SK-N-SH treated with all-trans-retinoic acid at 6 μM for 48 hours (cell line): ENCODE data around the gene TNN.

Experiments used
- ATAC-seq: fragments of 200-7000 bp; cut with Tn5 transposase; 3 replicates; pipeline ENCODE4 v1.9.1; 2020; ENCODE audit warnings: mild to moderate bottlenecking, moderate library complexity
- ARNTL ChIP-seq: fragments of 450-650 bp; formaldehyde crosslinking; IDR thresholded peaks from 2 replicates; pipeline ENCODE4 v1.5.0; 2020; ENCODE audit warnings: low read depth, mild to moderate bottlenecking, moderate library complexity, borderline replicate concordance
- BACH2 ChIP-seq: fragments of 250-450 bp; sonication (Bioruptor Pico); IDR thresholded peaks from 2 replicates; pipeline ENCODE4 v1.9.0; 2021; ENCODE audit warnings: mild to moderate bottlenecking, borderline replicate concordance
- CREB5 ChIP-seq: fragments of 250-450 bp; sonication (Bioruptor Pico); IDR thresholded peaks from 2 replicates; pipeline ENCODE4 v1.5.1; 2020; ENCODE audit warnings: low read depth, mild to moderate bottlenecking, moderate library complexity
- CSDC2 ChIP-seq: fragments of 250-450 bp; sonication (Bioruptor Pico); IDR thresholded peaks from 2 replicates; pipeline ENCODE4 v1.5.0; 2020; ENCODE audit warnings: mild to moderate bottlenecking, moderate library complexity
- CSRNP3 ChIP-seq: fragments of 250-450 bp; sonication (Bioruptor Pico); IDR thresholded peaks from 2 replicates; pipeline ENCODE4 v1.5.1; 2021; ENCODE audit warnings: mild to moderate bottlenecking, moderate library complexity
- GLIS3 ChIP-seq: fragments of 250-450 bp; sonication (Bioruptor Pico); IDR thresholded peaks from 2 replicates; pipeline ENCODE4 v1.5.0; 2020; ENCODE audit warnings: mild to moderate bottlenecking, moderate library complexity
- OSR1 ChIP-seq: fragments of 250-450 bp; sonication (Bioruptor Pico); IDR thresholded peaks from 2 replicates; pipeline ENCODE4 v1.8.0; 2022; ENCODE audit warnings: moderate library complexity, mild to moderate bottlenecking, inconsistent platforms
- PATZ1 ChIP-seq: fragments of 250-450 bp; sonication (Bioruptor Pico); IDR thresholded peaks from 2 replicates; pipeline ENCODE4 v1.8.0; 2020; ENCODE audit warnings: mild to moderate bottlenecking, moderate library complexity, borderline replicate concordance
- POU6F1 ChIP-seq: fragments of 250-450 bp; sonication (Bioruptor Pico); IDR thresholded peaks from 2 replicates; pipeline ENCODE4 v1.8.0; 2021; ENCODE audit warnings: low read depth, mild to moderate bottlenecking, moderate library complexity, borderline replicate concordance
- PPARA ChIP-seq: fragments of 250-450 bp; sonication (Bioruptor Pico); IDR thresholded peaks from 2 replicates; pipeline ENCODE4 v1.5.0; 2020; ENCODE audit warnings: mild to moderate bottlenecking, borderline replicate concordance
- RARB ChIP-seq: fragments of 250-450 bp; sonication (Bioruptor Pico); IDR thresholded peaks from 2 replicates; pipeline ENCODE4 v1.8.0; 2021; ENCODE audit warnings: mild to moderate bottlenecking, moderate library complexity
- SNAI2 ChIP-seq: fragments of 250-450 bp; sonication (Bioruptor Pico); IDR thresholded peaks from 2 replicates; pipeline ENCODE4 v1.5.0; 2020; ENCODE audit warnings: mild to moderate bottlenecking, moderate library complexity
- TCF4 ChIP-seq: fragments of 250-450 bp; sonication (Bioruptor Pico); IDR thresholded peaks from 2 replicates; pipeline ENCODE4 v1.8.0; 2021; ENCODE audit warnings: mild to moderate bottlenecking, moderate library complexity, borderline replicate concordance
- TOX ChIP-seq: fragments of 250-450 bp; sonication (Bioruptor Pico); IDR thresholded peaks from 2 replicates; pipeline ENCODE4 v1.8.0; 2021; ENCODE audit warnings: mild to moderate bottlenecking, moderate library complexity, borderline replicate concordance
- ZC3H10 ChIP-seq: fragments of 250-450 bp; sonication (Bioruptor Pico); IDR thresholded peaks from 2 replicates; pipeline ENCODE4 v1.5.1; 2021; ENCODE audit warnings: mild to moderate bottlenecking, moderate library complexity
- ZFP3 ChIP-seq: fragments of 250-450 bp; sonication (Bioruptor Pico); IDR thresholded peaks from 2 replicates; pipeline ENCODE4 v1.5.0; 2020; ENCODE audit warnings: mild to moderate bottlenecking, moderate library complexity
- ZFP30 ChIP-seq: fragments of 450-650 bp; formaldehyde crosslinking; IDR thresholded peaks from 2 replicates; pipeline ENCODE4 v1.5.0; 2022; ENCODE audit warnings: mild to moderate bottlenecking, moderate library complexity
- ZNF565 ChIP-seq: fragments of 450-650 bp; formaldehyde crosslinking; conservative IDR thresholded peaks from 2 replicates; pipeline ENCODE4 v1.5.0; 2020; ENCODE audit warnings: low read depth, mild to moderate bottlenecking, moderate library complexity
- ZNF70 ChIP-seq: fragments of 450-650 bp; formaldehyde crosslinking; IDR thresholded peaks from 2 replicates; pipeline ENCODE4 v1.5.0; 2020; ENCODE audit warnings: mild to moderate bottlenecking, moderate library complexity
- ZNF8 ChIP-seq: fragments of 450-650 bp; formaldehyde crosslinking; IDR thresholded peaks from 2 replicates; pipeline ENCODE4 v1.5.0; 2020; ENCODE audit warnings: mild to moderate bottlenecking, moderate library complexity

TNN gene

GRCh38 chr1:175079338-175079737 lies 11.7 kb downstream of the TNN start:
- ATAC-seq, result no peak
- no peak for TF ChIP-seq ZNF565 (CRISPR knock-in tag)
- TF ChIP-seq PPARA, result no peak
- no peak for TF ChIP-seq CREB5 (CRISPR knock-in tag)
- TF ChIP-seq TOX (CRISPR knock-in tag), result no peak
- TF ChIP-seq ARNTL (CRISPR knock-in tag), result no peak
- TF ChIP-seq ZFP30 (CRISPR knock-in tag), result no peak
- no peak for TF ChIP-seq OSR1
- no peak for TF ChIP-seq POU6F1 (CRISPR knock-in tag)
- TF ChIP-seq GLIS3 (CRISPR knock-in tag), result no peak
- no peak for TF ChIP-seq TCF4 (CRISPR knock-in tag)
- TF ChIP-seq ZFP3, result no peak
- no peak for TF ChIP-seq PATZ1
- no peak for TF ChIP-seq ZC3H10 (CRISPR knock-in tag)
- no peak for TF ChIP-seq RARB (CRISPR knock-in tag)
- TF ChIP-seq BACH2, result no peak
- no peak for TF ChIP-seq ZNF8 (CRISPR knock-in tag)
- no peak for TF ChIP-seq ZNF70 (CRISPR knock-in tag)
- TF ChIP-seq CSDC2 (CRISPR knock-in tag), result no peak
- TF ChIP-seq, all 23 proteins: peak for 0

- ATAC-seq, result no peak
Observed at GRCh38 chr1:175080030-175080429, 12.4 kb downstream of the TNN start.

GRCh38 chr1:175081983-175082382 lies 14.3 kb downstream of the TNN start:
- no peak for ATAC-seq
- TF ChIP-seq OSR1 (no peak), ARNTL (CRISPR knock-in tag) (no peak), PATZ1 (no peak), PPARA (no peak), CSDC2 (CRISPR knock-in tag) (no peak), ZFP3 (no peak), GLIS3 (CRISPR knock-in tag) (no peak), TOX (CRISPR knock-in tag) (no peak), ZFP30 (CRISPR knock-in tag) (no peak), CSRNP3 (CRISPR knock-in tag) (no peak), SNAI2 (CRISPR knock-in tag) (no peak), ZNF8 (CRISPR knock-in tag) (no peak), CREB5 (CRISPR knock-in tag) (no peak), POU6F1 (CRISPR knock-in tag) (no peak)
- TF ChIP-seq, all 23 proteins: peak for 0

More at GRCh38 chr1:175080030-175080429, 12.4 kb downstream of the TNN start:
- TF ChIP-seq CREB5 (CRISPR knock-in tag) (no peak), TOX (CRISPR knock-in tag) (no peak), RARB (CRISPR knock-in tag) (no peak), BACH2 (no peak), SNAI2 (CRISPR knock-in tag) (no peak)
